Measurements from ENCODE around the gene HK1.

GRCh38 chr10:69335063-69335587 lies 56.8 kb downstream of the HK1 start:
- TF ChIP-seq POLR2A (IDR thresholded peaks at IDR 0.05) (no peak), CTCF (IDR thresholded peaks at IDR 0.05) (no peak), POLR2AphosphoS5 (IDR thresholded peaks at IDR 0.05) (no peak)

Measured in breast epithelium (tissue), 3 donors.